HG03460 (cell line): ENCODE data around the gene CMKLR1.

Experiments
- ATAC-seq: cut with Tn5 transposase; IDR thresholded peaks from one replicate; pipeline ENCODE4 v1.9.1; 2021; ENCODE audit not compliant: unreplicated experiment

The CMKLR1 gene

GRCh38 chr12:108317308-108318234 is 21.5 kb downstream of the CMKLR1 start:
- no peak for ATAC-seq

- ATAC-seq, result no peak
Measured at GRCh38 chr12:108316176-108317086, 22.7 kb downstream of the CMKLR1 start.

DNA sequence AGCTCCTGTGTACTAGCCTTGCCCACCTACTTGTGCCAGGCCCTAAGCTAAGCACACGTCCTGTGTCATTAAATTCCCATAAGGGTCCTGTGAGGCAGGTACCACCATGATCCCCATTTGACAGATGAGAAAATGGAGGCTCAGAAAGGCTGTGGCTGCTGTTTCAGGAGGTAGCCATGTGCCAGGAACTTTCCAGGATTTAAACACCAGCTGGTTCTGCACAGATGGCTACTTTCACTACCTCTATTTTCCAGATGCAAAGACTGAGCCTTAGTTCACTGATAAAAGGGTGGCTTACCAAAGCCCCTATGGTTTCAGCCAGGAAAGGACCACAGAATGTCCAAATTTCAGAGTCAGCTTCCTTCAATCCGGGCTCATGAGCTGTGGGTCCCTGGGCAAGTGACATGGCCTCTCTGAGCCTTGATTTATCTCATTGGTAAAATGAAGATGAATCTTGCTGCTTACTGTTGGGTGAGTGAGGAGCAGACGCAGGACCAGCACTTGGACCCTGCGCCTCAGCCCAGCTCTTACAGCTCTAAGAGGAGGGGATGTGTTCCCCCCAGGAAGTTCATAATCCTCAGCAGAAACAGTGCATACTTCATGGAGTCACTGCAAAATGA is 23.5 kb downstream of the CMKLR1 start:
- no peak for ATAC-seq

GRCh38 chr12:108313606-108314351 is 25.3 kb downstream of the CMKLR1 start:
- no peak for ATAC-seq

GRCh38 chr12:108313241-108313605 is 25.9 kb downstream of the CMKLR1 start:
- no peak for ATAC-seq

DNA sequence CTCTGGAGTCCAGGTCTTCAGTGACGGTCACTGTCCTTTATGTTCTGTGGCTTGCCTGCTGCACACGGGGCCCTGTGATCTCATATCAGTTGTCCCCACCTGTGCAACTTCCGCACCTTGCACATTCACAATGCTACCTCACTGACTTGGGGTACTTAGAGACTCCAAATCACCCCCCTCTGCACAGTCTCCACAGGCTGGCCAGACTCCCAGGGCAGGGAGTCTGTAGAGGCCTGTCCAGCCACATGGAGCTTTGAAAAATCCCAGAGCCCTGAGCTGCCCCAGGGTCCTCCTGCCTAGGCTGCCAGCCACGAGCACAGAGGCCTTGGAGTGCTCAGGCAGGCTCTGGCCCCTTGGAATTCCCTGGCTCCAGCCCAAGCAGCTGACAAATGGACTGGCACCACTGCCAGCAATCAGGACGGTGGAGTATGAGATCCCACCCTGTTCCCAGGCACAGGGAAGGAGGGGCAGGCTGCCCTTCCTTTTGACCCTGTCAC is 26.4 kb downstream of the CMKLR1 start:
- ATAC-seq, result no peak

- no peak for ATAC-seq
Measured at GRCh38 chr12:108312073-108312659, 26.9 kb downstream of the CMKLR1 start.

DNA sequence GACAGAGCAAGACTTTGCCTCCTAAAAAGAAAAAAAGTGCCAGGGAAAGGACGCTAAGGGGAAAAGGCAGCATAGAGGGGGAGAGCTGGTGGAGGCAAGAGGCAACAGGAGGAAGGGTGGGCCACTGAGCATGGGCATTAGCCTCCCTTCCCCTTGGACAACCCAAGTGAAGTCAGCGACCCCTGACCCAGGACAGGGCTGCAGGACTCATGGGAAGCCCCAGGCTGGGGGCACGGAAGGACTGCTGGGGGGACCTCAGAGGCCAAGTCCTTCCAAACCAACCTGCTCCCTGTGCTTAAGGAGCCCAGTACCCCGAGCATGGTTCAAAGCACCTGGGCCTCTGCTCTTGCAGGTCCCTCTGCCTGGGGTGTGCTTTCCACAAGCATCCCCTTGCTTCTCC is 27.5 kb downstream of the CMKLR1 start:
- no peak for ATAC-seq

DNA sequence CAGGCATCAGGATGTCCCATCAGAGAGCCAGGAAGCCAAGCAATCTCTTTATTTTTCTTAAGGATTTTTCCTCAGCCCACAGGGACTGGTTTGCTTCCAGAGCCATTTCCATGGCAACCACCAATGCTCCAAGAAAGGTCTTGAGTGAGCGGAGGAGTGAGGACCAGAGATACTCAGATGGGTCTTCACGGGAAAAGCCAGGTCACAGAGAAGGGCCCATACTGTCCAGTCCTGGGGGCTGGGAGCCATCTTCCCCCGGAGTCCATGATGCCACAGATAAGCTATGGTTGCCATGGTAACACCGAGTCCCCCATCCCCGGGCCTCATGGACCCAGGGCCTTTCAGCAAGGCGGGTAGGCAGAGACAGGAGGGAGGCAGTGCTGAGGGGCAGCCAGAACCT is 28.6 kb downstream of the CMKLR1 start:
- no peak for ATAC-seq

DNA sequence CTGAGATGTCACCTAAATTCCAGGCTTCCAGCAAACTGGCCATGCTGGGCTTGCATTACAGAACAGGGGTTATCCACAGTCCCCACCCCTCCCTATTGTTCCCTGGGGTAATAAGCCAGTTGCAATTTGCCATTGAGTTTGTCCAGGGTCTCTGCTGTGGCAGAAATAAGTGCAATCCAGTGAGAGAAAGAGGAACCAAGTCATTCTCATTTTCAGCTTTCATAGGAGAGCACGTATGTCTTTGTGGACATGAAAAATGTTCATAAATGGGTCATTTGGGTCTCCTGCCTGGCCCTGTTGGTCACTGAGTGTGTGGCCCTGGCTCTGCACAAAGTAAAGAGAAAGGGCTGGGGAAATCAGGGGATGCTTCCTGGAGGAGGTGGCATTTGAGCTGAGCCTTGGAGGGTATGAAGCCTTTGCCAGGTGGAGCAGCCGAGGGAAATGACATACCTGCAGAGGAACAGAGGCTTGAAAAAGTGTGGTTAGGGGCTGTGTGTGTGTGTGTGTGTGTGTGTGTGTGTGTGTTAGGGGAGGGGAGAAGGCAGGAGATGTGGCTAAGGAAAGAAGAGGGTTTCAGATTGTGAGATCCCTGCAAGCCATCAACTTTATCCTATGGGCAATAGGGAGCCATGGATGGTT is 29.3 kb downstream of the CMKLR1 start:
- ATAC-seq, result no peak

DNA sequence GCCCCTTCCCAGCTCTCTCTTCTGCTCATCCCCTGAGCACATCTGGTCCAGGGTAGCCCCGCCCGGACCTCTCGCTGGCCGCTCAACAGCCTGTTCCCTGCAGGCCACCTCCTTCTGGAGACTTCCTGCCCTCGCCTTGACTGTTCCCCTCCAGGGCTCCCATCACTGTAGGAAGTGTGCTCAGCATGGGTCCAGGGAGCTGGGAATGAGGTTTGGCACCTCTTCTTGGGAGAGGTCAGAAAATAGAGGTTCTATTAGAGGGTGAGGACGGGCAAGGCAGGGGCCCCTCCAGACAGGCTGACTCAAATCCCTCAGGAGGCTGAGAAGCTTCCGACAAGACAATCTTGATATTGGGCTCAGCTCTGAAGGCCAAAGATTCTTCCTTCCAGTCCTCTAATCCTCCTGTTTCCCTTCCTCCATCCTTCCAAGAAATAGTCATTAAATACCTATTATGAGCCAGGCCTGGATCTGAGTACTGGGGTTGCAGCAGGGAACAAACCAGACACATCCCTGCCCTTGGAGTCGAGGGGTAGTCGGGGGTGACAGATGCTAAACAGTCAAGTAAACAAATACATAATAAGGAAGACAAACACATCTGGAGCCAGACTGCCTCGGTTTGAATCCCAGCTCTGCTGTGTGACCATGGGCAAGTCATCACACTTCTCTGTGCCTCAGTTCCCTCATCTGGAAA is 30.6 kb downstream of the CMKLR1 start:
- ATAC-seq, result no peak

- ATAC-seq, result no peak
Measured at GRCh38 chr12:108307006-108307405, 32.1 kb downstream of the CMKLR1 start.

DNA sequence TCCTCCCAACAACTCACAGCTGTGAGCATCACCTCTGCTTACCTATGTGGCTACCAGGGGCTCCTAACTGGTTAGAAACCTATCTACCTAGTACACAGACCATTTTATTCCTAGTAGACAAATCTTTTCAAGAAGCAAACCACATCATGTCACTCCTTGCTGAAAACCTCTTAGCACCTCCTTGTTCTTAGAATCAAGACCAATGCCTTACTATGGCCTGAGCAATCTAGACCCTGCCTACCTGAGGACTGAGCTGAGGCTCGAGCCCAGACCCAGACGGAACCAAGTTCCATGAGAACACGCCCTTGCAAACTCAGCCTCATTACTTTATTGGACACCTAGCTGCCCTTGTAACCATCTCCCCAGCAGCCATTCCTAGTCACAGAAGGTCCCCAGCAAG is 32.6 kb downstream of the CMKLR1 start:
- no peak for ATAC-seq

GRCh38 chr12:108305991-108306501 is 33.1 kb downstream of the CMKLR1 start:
- ATAC-seq, result no peak

GRCh38 chr12:108305520-108305919 is 33.6 kb downstream of the CMKLR1 start:
- ATAC-seq, result no peak

DNA sequence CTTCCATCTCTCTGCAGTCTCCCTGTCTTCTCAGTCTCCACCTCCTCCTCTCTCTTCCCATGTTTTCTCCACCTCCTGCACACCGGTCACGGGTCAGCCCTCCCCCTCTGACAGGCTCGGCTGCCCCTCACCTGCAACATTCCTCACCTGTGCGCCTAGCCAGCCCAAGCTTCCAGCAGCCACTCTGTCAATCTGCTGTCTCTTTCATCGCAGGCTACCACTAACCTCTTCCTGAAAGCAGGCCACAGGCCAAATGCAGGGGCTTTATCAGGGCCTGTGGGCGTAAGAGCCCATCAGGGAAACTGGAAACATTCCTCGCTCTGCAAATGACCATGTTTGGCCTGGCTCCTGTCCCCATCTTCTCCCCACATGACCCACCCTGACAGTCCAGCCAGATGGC is 34.5 kb downstream of the CMKLR1 start:
- no peak for ATAC-seq

DNA sequence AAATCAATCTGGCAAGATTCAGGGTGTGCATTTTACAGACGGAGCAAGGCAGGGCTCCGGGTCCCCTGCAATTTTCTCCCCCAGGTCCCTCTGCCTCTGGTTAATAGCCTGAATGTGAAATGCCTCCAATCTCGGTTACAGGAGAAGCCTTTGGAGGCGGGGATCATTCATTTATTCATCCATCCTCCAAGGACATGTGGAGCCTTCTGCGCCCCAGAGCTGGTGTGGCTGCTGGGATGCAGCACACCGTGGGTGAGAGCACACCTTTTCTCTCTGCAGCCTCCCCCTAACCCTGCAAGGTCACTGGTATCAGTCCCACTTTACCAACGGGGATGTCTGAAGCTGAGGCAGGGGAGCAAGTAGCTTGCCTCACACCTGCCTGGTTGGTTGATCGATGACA is 35.4 kb downstream of the CMKLR1 start:
- ATAC-seq, result no peak

DNA sequence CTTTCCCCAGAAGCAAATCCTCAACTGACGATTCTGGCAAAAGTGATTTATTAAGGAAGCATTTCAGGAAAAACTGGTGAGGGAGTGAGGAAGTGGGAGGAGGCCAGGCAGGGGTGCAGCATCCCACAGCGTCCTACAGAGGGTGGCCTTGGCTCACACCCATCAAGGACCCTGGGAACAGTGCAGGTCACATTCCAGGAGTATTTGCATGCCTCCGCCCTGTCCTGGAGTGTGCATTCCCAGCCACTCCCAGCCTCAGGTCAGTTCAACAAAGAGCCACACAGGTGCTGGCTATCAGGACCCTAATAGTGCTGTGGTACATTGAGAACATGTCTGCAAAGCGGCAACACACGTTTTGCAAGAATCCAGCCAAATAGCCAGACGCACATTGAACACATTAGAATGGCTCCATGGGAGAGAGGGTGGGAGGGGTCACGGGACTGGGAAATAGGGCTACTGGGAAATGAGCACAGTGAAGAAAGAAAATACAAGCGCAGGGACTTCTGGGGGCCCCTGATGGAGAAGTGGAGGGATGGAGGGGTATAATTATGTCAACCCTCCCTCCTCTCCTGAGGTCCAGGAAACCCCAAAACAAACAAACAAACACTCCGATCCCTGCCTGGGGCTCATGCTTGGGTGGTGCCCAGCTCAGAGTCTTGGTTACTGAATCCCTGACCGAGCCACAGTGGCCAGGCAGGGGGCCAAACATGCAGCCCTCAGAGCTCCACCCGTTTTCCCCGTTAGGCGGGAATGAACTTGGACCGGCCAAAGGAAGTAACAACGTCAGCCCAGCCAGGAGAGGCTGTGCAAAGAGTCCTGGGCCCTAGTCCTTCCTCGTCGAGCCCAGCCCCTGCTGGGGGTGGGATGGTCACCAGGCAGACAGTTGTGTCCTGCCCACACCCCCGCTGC is 36.5 kb downstream of the CMKLR1 start:
- ATAC-seq, result no peak
